ENCODE results near the gene ASTN1. TPM values are rescaled to one million over a fixed set of nuclear protein-coding genes. Genes with fewer than 3 reads are reported as not detected.

The ASTN1 gene
- total and polyA plus RNA-seq, 2 of the 4 experiments (the other 2 are of a cell fraction) = under 0.01 to 0.07 TPM

- Histone ChIP-seq H3K9ac (ENCODE audit: low read depth, low read length) (no peak overlapping the region), H3K14ac (replicated peaks; ENCODE audit: low read depth, low read length) (no peak overlapping the region), H3K56ac (ENCODE audit: extremely low read depth, insufficient read depth, low read length) (no peak overlapping the region), H3K79me1 (ENCODE audit: low read depth in 1 of 2, low read length in 2 of 2) (no peaks in the 10 kb centered on the region), H2BK120ac (ENCODE audit: low read depth, low read length) (no peak overlapping the region), H4K91ac (ENCODE audit: insufficient read depth, low read depth, low read length) (no peak overlapping the region), H2AK5ac (ENCODE audit: low read depth, low read length) (no peak overlapping the region), H4K8ac (ENCODE audit: low read depth in 2 of 2, low read length in 2 of 2) (no peak overlapping the region), H3K23ac (ENCODE audit: low read depth, low read length) (no peak overlapping the region), H2BK20ac (ENCODE audit: low read depth, low read length) (no peak overlapping the region), H3K9me3 (ENCODE audit: control insufficient read depth, insufficient read depth, low read length) (no peaks in the 10 kb centered on the region), H3K4me1 (ENCODE audit: control insufficient read depth, insufficient read depth, low read length) (peaks cover 2% of the 10 kb centered on the region; the same call in 1 of the 2 replicates), H2BK5ac (ENCODE audit: low read depth, low read length, poor library complexity, severe bottlenecking) (no peak overlapping the region), H3K4me2 (ENCODE audit: low read depth, low read length) (no peak overlapping the region), H3K27ac (ENCODE audit: insufficient read depth, low read length) (no peak overlapping the region), H4K5ac (ENCODE audit: low read depth, low read length) (no peak overlapping the region), H3K4me3 (ENCODE audit: insufficient read depth, low read depth, low read length) (no peak overlapping the region), H2BK15ac (ENCODE audit: low read depth, low read length) (no peak overlapping the region), H4K20me1 (ENCODE audit: insufficient read depth, low read length) (no peaks in the 10 kb centered on the region), H2AFZ (replicated peaks; ENCODE audit: low read length, poor library complexity) (no peak overlapping the region), H3K18ac (ENCODE audit: low read depth, low read length) (no peak overlapping the region), H3K36me3 (ENCODE audit: control insufficient read depth, insufficient read depth, low read length) (no peaks in the 10 kb centered on the region), H3K4ac (ENCODE audit: low read depth, low read length) (no peak overlapping the region), H3K27me3 (ENCODE audit: control insufficient read depth, insufficient read depth, low read length) (peaks cover 27% of the 10 kb centered on the region), H3K9me1 (ENCODE audit: insufficient read depth, low read length) (no peaks in the 10 kb centered on the region), H2AK9ac (replicated peaks; ENCODE audit: low read depth, low read length, poor library complexity) (no peak overlapping the region)
- no CpG with 5 or more reads among the region's 2 CpGs for WGBS, 2 experiments (ENCODE audit: extremely low coverage in 2 of 2, insufficient read length in 1 of 2)
- ChIA-PET POLR2A (ENCODE audit: unreplicated experiment) (no interaction called here), CTCF (no interaction called here)
- dilution Hi-C loops (cut with HindIII; ENCODE audit: low sequenced_read_pairs, unreplicated experiment) (no loop called here), intact Hi-C loops (cut with micrococcal nuclease) (no loop called here), in situ Hi-C loops (cut with MboI; ENCODE audit: low sequenced_read_pairs) (no loop called here)
- DNase-seq (no peak), ATAC-seq (ENCODE audit: low read depth) (no peak)
- TF ChIP-seq BHLHE40 (IDR thresholded peaks at IDR 0.05; ENCODE audit: low read depth, low read length) (no peak), MAZ (IDR thresholded peaks at IDR 0.05; ENCODE audit: borderline replicate concordance, low read depth, low read length) (no peak), FOS (IDR thresholded peaks at IDR 0.05; ENCODE audit: low read depth, low read length) (no peak), MXI1 (IDR thresholded peaks at IDR 0.05; ENCODE audit: borderline replicate concordance, low read depth, low read length) (no peak), RCOR1 (IDR thresholded peaks at IDR 0.05; ENCODE audit: insufficient replicate concordance, low read length) (no peak), SMC3 (IDR thresholded peaks at IDR 0.05; ENCODE audit: low read depth, low read length) (no peak), NFE2L2 (IDR thresholded peaks at IDR 0.05; ENCODE audit: low read depth, low read length) (no peak), CEBPB (IDR thresholded peaks at IDR 0.05; ENCODE audit: low read depth, low read length) (no peak), MAFK (IDR thresholded peaks at IDR 0.05; ENCODE audit: low read depth, low read length) (no peak), ELK1 (IDR thresholded peaks at IDR 0.05; ENCODE audit: borderline replicate concordance, low read depth, low read length) (no peak), USF2 (IDR thresholded peaks at IDR 0.05; ENCODE audit: low read depth, low read length) (no peak), RAD21 (IDR thresholded peaks at IDR 0.05; ENCODE audit: low read length) (no peak), CHD1 (IDR thresholded peaks at IDR 0.05; ENCODE audit: low read depth, low read length) (no peak)
- BruUV-seq (replicated peaks) = no TSS peak
Measured at GRCh38 chr1:177162243-177162642, 2.3 kb downstream of the ASTN1 start.

All from IMR-90 (cell line).